Chondrocyte (in vitro differentiated cells): ENCODE measurements around the gene UNKL. TPM values are rescaled to one million over a fixed set of nuclear protein-coding genes. Genes with fewer than 3 reads are reported as not detected.

Experiments
- DNase-seq: peaks from one replicate; pipeline ENCODE4 v3.0.0; 2021; ENCODE audit warnings: mixed read lengths, low spot score
- H3K27ac Mint-ChIP-seq: one replicate; pipeline ENCODE4 v1.8.0; 2021; ENCODE audit warnings: mild to moderate bottlenecking, moderate library complexity, mixed read lengths; ENCODE audit not compliant: unreplicated experiment
- H3K27me3 Mint-ChIP-seq: 2 replicates; pipeline ENCODE4 v1.8.0; 2021; ENCODE audit warnings: low read depth, mixed read lengths
- H3K36me3 Mint-ChIP-seq: 2 replicates; pipeline ENCODE4 v1.8.0; 2021; ENCODE audit warnings: low read depth, mixed read lengths
- H3K4me1 Mint-ChIP-seq: 2 replicates; pipeline ENCODE4 v1.8.0; 2021; ENCODE audit warnings: low read depth, mild to moderate bottlenecking, mixed read lengths
- H3K4me3 Mint-ChIP-seq: one replicate; pipeline ENCODE4 v1.8.0; 2021; ENCODE audit warnings: mild to moderate bottlenecking, moderate library complexity, mixed read lengths; ENCODE audit not compliant: unreplicated experiment
- H3K9me3 Mint-ChIP-seq: 2 replicates; pipeline ENCODE4 v1.8.0; 2021; ENCODE audit warnings: low read depth, mixed read lengths
- CTCF ChIP-seq: fragments of 200-600 bp; sonication (generic); IDR thresholded peaks from 2 replicates; pipeline ENCODE4 v1.5.0; 2021; ENCODE audit warnings: antibody characterized with exemption, mild to moderate bottlenecking, moderate library complexity
- total RNA-seq: library from RNA; stranded (reverse); gene quantifications from 3 replicates; pipeline ENCODE4 v1.2.1, GENCODE V29; 2021

The UNKL gene
- total RNA-seq, 1 donor from 2014 or later = 12.6 TPM

- TF ChIP-seq CTCF = no peak
- Mint-ChIP-seq H3K36me3 (peaks cover 7% of the 10 kb centered on the region), H3K9me3 (no peaks in the 10 kb centered on the region), H3K27ac (no peak overlapping the region), H3K4me3 (no peak overlapping the region), H3K27me3 (peaks cover 5% of the 10 kb centered on the region), H3K4me1 (no peaks in the 10 kb centered on the region)
- no peak for DNase-seq
These were observed 87.4 kb downstream of the UNKL start for GRCh38 chr16:1326946-1327618.

- H3K4me1 Mint-ChIP-seq = no peaks in the 10 kb centered on the region
- DNase-seq = no peak
- H3K27ac Mint-ChIP-seq = no peak overlapping the region
- H3K36me3 Mint-ChIP-seq = peaks cover 7% of the 10 kb centered on the region
- H3K27me3 Mint-ChIP-seq = no peaks in the 10 kb centered on the region
- no peak for TF ChIP-seq CTCF
- H3K9me3 Mint-ChIP-seq = no peaks in the 10 kb centered on the region
- H3K4me3 Mint-ChIP-seq = no peak overlapping the region
These were observed 88.1 kb downstream of the UNKL start for GRCh38 chr16:1326391-1326790.

- no peak for TF ChIP-seq CTCF
- no peaks in the 10 kb centered on the region for H3K9me3 Mint-ChIP-seq
- no peaks in the 10 kb centered on the region for H3K4me1 Mint-ChIP-seq
- H3K27ac Mint-ChIP-seq = no peak overlapping the region
- no peak for DNase-seq
- H3K36me3 Mint-ChIP-seq = peaks cover 9% of the 10 kb centered on the region
- H3K27me3 Mint-ChIP-seq = no peaks in the 10 kb centered on the region
- H3K4me3 Mint-ChIP-seq = no peak overlapping the region
These were observed 88.7 kb downstream of the UNKL start for GRCh38 chr16:1325673-1326371.

- Mint-ChIP-seq H3K9me3 (no peaks in the 10 kb centered on the region), H3K4me1 (no peaks in the 10 kb centered on the region), H3K27ac (no peak overlapping the region), H3K4me3 (no peak overlapping the region), H3K36me3 (peaks cover 9% of the 10 kb centered on the region), H3K27me3 (no peaks in the 10 kb centered on the region)
- no peak for TF ChIP-seq CTCF
- no peak for DNase-seq
These were observed 89.2 kb downstream of the UNKL start for GRCh38 chr16:1325261-1325660.

GRCh38 chr16:1324286-1324826, 90.1 kb downstream of the UNKL start:
- H3K27me3 Mint-ChIP-seq = no peaks in the 10 kb centered on the region
- H3K9me3 Mint-ChIP-seq = no peaks in the 10 kb centered on the region
- DNase-seq = no peak
- H3K36me3 Mint-ChIP-seq = peaks cover 16% of the 10 kb centered on the region
- no peak overlapping the region for H3K4me3 Mint-ChIP-seq
- TF ChIP-seq CTCF = no peak
- H3K27ac Mint-ChIP-seq = no peak overlapping the region
- H3K4me1 Mint-ChIP-seq = no peaks in the 10 kb centered on the region
